GM18867 (cell line): Measurements from ENCODE around the gene SEMA3D.

Experiments
- ATAC-seq: cut with Tn5 transposase; IDR thresholded peaks from one replicate; pipeline ENCODE4 v1.9.1; 2021; ENCODE audit warnings: mild to moderate bottlenecking, moderate library complexity; ENCODE audit not compliant: unreplicated experiment

The SEMA3D gene

DNA sequence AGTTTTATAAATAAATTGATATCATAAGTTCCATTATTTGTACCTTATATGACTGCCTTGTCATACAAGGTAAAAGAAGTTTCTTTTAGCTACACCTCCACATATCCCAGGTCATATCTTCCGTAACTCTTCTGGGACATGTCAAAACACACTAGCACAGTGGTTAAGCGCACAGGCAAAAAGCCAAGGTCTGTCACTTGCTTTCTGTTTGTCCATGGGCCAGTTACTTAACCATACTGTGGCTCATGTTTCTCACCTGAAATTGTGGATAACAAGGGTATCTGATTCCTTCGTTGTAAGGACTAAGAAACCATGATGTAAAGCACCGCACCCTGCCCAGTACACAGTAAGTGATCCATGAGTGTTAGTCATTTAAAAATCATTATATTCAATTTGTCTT, 56.2 kb downstream of the SEMA3D start:
- no peak for ATAC-seq

DNA sequence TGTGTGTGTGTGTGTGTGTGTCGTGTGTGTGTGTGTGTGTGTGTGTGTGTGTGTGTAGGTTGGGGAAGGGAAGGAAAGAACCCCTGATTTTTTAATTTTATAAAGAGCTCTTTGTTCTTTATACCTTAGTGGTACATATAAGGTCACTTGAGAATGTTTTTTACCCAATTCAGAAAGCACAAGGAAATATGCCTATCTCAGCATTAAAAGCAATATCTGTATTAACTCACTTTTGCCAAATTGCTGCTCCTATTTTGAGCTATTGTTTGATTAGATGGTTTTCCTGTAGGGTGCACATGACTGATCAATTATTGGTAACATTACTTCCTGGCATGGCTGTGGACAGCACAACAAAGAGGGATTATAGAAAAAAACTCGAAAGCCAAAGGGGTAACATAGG, 60.5 kb downstream of the SEMA3D start:
- no peak for ATAC-seq

DNA sequence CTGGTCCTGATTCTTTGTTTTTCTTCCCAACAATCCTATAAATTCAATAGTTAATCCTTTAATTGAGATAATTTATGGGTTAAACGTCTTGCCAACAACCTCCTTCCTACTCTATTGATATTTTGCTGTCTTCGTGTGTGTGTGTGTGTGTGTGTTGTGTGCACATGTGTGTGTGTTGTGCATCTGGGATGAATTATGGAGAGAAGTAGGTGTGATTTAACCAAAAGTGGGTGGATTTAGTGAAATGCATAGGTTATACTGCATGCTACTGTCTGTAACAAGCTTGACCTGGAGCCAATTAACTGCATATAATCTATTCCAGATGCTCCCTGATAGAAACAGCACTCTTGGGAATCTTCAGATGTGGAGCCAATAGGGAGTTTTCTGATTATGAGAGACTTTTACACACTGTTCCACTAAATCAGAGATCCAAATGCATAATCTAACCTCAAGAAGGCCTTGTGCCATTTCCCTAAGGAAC, 61.2 kb downstream of the SEMA3D start:
- no peak for ATAC-seq

DNA sequence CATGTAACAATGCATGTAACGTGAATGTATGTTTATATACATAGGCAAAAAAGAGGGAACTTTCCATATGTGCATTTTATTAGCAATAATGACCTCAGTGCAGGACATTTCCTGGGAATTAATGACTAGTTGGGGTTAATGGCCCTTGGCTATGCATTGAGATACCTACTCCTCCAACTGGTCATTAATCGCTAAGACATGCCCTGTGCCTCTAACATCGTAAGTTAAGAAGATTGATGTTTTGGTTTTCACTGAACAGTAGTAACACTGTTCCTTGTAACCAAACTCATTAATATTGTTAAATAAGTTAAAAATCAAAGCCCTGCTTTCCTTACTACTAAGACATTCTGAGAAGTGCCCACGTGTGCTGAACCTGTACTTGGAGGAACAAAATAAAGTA, 61.7 kb downstream of the SEMA3D start:
- no peak for ATAC-seq

DNA sequence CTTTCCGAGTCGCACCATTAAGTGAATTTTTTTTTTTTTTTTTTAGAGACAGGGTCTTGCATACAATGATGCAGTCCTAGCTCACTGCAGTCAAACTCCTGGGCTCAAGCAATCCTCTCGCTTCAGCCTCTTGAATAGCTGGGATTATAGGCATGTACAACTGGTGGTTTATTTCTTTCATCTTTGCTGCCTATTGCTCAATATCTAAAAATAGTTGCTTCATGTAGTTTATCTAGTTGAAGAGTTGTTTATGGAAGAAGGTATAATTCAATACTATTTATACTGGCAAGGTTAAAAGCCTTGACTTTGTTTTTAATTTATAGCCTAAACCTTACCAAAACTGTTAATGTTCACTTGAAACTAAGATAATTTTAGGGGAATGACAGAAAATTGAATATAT, 66.9 kb downstream of the SEMA3D start:
- no peak for ATAC-seq

DNA sequence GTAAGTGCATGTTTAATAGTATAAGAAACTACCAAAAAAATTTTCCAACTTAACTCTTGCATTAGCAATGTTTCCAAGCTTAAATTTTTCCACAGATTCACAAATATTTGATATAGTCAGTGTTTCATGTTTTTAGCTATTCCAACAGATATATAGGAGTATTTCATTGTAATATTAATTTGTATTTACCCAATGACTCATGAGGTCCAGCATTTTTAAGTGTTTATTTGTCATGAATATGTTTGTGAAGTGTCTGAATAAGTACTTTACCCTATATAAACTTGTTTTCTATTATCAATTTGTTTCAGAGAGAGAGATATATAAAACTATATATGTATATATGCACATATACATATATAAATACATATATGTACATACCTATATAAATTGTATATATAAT, 71.0 kb downstream of the SEMA3D start:
- no peak for ATAC-seq

DNA sequence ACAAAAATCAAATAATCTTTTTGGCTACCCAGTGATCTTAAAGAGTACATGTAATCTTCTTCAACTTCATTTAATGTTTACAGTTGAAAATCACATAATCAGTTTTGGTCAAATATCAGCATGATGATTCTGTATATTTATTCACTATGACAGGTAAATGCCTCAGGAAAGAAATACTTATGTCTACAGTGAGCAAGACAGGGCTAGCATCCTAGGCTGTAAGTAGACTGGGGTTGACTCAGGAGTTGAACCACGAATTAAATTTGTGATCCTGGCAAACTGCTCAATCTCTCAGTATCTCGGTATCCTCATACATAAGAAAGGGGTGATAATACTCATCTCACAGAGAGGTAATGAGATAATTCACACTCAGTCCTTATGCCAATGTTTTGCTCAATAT, 71.8 kb downstream of the SEMA3D start:
- no peak for ATAC-seq

DNA sequence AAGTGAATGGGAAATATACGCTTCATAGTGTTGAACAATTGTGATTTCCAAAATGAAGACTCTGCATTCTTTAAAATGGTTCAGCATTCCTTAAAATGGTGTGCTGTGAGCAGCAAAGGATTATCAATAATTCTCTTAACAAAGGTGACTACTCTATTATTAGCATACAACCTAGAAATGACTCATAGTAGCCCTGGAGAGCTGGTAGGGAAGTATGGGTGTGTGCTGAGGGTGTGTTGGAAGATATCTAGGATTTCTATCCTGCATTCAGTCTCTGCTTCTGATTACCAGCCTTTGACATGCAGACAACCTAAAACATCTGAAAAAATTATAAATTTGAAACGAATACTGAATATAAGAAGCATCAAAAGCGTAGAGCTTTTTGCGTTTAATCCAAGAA, 72.5 kb downstream of the SEMA3D start:
- no peak for ATAC-seq

DNA sequence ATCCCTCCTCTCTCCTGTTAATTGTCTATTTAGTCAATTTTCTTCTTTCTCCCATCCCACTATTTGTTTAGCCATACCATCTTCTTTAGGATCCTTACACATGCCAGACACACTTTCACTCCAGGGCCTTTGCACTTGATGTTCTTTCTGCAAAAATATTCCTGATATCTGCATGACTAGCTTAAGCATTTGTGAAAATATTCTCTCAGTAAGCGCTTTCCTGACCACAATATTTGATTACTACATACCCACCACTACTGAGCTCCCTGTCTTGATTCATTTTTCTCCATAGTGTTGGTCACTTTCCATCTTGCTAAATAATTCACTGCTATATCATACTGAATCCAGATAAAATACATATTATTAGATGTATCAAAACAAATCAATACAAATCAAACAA, 75.1 kb downstream of the SEMA3D start:
- ATAC-seq = no peak

DNA sequence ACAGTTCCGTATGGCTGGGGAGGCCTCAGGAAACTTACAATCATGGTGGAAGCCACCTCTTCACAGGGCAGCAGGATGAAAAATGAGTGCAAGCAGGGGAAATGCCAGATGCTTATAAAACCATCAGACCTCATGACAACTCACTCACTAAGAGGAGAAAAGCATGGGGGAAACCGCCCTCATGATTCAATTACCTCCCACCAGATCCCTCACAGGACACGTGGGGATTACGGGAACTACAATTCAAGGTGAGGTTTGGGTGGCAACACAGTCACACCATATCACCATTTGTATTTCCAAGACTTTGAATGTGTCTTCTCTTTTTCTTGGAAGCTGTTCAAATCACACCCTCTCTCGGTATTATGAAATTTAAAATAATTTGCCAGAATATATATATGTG, 80.1 kb downstream of the SEMA3D start:
- ATAC-seq = no peak

DNA sequence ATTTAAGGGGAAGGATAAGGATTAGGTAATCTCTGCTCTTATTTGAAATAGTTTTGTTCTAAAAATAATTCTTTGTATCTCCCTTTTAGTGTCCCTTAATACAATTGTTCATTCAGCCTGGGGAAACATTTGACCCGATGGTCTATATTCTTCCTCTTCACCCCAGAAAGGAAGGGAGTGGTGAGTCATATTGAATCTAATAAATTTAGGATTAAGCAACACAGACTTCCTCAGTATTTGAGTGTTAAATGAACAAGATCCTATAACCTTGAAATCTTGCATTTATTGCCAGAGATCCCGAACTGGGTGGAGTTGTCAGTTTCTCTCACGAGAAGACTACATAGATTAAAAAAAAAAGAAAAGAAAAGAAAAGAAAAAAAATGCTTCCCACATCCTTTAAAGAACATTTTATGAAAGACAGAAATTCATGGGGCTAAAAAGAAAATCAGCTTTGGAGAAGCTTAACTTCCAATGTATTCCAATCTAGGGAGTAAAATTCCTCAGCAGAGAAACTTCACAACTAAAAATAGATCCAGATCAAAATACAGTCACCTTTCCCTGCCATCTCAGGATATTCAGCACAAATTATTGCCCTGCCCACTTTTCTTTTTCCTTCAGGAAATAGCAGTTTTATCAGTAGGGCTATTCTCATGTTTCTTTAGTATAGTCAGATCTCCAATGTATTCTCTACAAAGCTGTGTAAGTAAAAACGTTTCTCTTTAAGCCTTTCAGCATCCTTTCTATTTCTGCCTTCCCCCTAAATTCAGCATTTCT, 82.2 kb downstream of the SEMA3D start:
- ATAC-seq = no peak

DNA sequence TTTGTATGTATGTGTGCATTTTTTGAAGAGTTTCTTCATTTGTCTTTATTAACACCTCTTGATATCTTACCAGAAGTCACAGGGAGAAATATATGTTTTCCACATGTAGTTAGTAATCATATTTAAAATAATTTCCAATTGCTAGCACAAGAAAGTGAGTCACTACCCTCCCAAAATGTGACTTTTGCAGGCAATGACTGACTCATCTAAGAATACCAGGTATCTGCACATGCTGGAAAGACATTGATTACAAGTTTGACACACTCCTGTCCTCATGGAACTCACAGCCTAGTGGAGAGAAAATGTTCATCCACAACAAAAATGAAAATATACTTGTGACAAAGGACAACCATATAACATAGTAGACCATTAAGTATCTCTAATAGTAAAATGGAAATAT, 82.9 kb downstream of the SEMA3D start:
- ATAC-seq = no peak

DNA sequence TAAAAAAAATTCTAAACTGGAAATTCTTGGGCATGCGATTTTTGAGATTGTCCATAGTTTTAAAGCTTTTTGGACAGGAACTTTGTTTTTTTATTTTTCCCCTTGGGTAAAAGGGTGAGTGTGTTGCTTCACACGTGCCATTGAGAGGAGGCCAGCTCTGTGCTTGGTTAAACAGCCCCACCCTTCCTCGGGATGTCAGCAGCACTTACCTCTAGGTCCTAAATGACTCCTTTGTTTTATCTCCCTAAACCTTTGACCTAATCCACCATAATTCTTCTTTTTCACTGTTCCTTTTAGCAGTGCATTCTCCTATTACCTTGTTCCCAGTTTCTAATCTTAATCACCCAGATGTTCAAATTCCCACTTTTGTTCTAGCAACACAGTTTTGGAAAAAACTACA, 83.5 kb downstream of the SEMA3D start:
- no peak for ATAC-seq

DNA sequence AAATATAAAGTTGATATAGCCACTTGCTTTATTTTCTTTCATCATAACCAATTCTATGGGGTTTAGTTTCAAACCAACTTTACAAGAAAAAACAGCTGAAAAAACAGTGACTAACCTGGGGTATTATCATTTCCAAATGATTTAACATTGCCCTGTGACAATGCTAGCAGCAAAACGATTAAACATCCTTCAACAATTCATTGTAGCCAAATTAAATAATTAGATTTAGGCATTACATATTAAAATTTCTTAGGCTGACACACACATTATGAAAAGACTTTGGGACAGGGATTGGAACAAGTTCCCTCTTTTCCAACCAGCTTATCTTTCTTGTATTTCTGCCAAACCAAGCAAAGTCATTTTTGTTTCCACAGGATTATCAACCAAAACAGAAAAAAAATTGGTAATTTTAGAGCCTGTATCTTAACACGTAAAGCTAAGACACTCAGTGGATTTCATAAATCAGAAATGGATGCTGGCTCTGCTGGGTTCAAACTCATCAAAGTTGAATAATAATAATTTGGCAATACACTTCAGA, 84.0 kb downstream of the SEMA3D start:
- no peak for ATAC-seq

DNA sequence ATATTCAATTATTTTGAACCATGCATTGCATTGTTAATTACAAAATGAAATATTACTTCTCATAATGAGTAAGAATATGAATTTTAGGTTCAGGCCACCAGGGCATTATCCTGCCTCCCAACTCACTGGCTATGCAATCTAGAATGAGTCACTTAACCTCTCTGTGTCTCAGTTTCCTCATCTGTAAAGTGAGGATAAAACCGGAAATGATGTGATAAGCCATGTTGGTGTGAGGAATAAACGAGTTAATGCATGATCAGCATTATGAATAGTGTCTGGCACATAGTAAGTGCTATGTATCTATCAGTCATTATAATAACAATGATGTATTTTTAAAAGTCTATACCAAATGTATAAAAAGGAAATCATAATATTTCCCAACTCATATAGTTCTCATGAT, 85.5 kb downstream of the SEMA3D start:
- no peak for ATAC-seq

DNA sequence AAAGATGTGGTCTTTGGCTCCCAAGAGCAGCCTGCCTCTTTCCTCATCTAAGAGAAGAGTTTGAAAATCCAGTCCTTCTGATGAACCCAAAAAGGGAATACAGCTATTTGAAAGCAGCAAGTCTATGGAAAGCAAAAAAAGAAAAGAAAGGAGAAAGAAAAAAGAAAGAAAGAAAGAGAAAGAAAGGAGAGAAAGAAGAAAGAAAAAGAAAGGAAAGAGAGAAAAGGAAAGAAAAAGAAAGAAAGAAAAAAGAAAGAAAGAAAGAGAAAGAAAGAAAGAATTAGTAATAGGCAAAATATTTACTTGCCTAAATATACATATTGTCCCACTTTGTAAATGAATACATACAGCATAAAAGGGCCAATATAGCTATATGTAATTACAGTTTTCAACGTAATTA, 89.0 kb downstream of the SEMA3D start:
- no peak for ATAC-seq

DNA sequence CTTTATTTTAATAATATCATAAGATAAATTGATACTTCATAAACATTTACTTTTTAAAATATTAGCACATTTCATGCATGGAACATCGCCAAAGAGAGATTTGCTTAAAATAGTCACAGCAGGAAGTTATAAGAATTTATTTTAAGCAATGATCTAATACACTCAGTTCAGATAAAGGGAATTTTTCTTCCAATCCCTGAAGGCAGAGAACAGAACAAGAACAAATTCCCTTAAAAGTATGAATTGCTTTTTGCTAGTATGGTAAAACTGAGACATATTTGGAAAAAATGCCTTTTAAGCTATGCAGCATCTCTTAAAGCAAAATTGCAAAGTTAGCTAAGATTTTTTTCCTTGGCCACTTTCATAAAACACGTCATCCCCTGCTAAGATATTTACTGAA, 91.0 kb downstream of the SEMA3D start:
- ATAC-seq = no peak

DNA sequence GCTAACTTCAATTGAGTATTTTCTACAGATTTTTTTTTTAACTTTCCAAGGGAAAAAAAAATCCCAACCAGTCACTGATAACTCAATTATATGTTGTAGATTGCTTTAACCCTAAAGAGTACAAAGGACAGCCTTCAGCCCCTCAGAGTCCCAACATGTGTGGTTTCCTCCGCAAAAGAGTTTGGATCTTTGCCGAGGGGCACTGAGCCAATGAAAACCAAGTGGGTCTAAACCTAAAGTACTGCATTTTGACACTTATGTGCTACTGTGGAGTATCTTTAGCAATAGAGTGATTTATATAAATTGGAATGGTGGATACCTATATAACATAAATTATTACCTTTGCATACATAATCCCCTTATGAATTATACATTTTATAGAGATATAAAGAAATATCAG, 91.5 kb downstream of the SEMA3D start:
- no peak for ATAC-seq

DNA sequence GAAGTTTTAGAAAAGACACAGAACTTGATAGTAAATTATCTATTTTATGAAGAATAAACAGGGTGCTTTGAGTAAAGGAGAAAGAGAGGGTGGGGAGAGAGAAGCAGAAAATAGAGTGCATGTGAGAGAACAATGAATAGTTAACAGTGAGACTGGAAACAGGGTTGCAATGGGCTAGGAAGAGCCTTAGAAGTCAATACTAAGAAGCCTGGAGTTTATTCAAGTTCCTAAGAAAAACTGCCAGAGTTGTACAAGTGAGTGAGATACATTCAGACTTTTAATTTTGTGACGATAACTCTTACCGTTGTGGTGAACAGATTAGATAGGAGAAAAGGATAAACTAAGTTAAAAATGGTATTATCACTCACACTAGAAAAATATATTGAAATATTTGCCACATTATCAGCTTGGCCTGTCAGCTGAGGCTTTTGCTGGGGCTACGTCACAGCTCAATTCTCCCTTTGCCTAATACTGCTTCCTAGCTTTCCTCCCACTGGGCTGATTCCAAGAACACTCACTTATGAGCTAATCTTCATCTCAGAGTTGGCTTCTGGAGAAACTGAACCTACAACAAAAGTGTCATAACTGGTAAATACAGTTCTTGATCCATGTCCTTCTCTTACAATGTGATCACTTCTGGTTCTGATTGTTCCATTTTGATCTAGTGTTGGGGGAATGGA, 92.7 kb downstream of the SEMA3D start:
- ATAC-seq = no peak

DNA sequence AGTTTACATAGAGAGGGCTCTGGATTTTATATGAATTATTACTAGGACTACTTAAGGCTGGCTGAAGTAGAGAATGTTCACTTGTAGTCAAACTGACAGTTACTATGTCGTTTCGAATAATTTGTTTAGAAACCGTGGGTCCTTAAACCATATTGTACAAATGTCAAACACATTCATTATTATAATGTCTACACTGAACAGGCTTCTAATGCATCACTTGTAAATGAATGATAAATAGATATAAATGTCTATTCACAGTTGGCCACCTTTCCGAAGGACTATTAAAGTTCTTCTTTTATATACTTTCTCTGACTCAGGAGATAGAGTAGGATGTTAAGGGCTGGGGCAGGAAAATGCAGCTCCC, 95.3 kb downstream of the SEMA3D start:
- no peak for ATAC-seq

DNA sequence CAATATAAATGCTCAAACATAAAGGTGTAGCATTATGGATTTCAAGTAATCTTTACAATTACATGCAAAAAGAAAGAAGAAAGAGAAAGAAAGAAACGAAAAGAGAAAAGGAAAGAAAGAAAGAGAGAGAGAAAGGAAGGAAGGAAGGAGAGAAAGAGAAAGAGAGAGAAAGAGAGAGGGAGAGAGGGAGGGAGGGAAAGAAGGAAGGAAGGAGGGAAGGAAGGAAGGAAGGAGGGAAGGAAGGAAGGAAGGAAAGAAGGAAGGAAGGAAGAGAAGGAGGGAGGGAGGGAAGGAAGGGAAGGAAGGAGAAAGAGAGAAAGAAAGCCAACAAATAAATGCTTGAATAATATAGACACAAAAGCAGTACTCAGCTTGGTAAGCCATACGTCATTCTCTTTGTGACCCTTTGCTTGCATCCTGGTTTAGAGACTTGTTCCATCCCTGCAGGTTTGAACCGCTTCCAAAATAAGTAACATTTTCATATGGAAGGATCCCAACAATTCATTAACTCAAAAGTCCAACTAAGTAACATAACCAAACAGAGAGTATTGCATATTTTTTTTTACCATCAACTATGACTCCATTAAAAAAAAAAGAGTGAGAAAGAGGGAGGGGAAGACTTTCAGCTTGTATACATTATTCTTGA, 95.8 kb downstream of the SEMA3D start:
- ATAC-seq = no peak

DNA sequence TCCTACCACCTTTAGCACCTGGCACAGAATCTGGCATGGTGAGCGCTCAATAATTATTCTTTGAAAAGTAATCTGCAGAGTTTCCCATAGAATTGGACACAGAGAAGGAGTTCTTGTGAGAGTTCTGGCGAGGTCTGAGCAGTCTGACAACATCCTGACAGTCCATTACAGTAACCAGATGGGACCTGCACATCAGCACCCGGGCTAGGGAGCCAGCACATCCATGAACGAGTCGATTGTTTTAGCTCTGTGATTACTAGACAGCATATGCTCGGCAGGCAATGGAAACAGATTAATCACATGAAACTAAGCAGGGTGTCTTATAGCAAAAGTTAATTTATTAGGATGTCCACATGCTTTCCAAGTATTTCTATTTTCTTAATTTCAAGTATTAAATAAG, 96.7 kb downstream of the SEMA3D start:
- no peak for ATAC-seq
